Measurements from ENCODE around the gene SCYGR3. TPM values are rescaled to one million over a fixed set of nuclear protein-coding genes. Genes with fewer than 3 reads are reported as not detected.

SCYGR3 gene
- not detected for polyA plus RNA-seq (2013, experiment 1 of 2)
- not detected for polyA plus RNA-seq (2013, experiment 2 of 2)

GRCh38 chr2:227614740-227615139, at the start of gene SCYGR3:
Gene SCYGR3, minus strand, starts transcription at chr2:227614840. Its CDS starts 0 bp downstream, at chr2:227614840.
- Histone ChIP-seq H2BK15ac (ENCODE audit: low read depth, poor library complexity, severe bottlenecking) (no peak within 1 kb of the TSS), H3K79me1 (replicated peaks; ENCODE audit: low read length, poor library complexity, severe bottlenecking) (no peaks in the 10 kb centered on the region), H3K27me3 (ENCODE audit: control insufficient read depth in 1 of 2, insufficient read depth in 1 of 2, low read length in 2 of 2) (peaks cover 0 to 6% of the 10 kb centered on the region in 2 experiments), H3K4me3 (ENCODE audit: insufficient read depth in 1 of 2, low read depth in 1 of 2, low read length in 2 of 2) (no peak within 1 kb of the TSS), H3K9me3 (ENCODE audit: control insufficient read depth, low read length) (no peaks in the 10 kb centered on the region), H3K4ac (ENCODE audit: low read depth in 1 of 2, low read length in 2 of 2) (no peak within 1 kb of the TSS), H2BK120ac (ENCODE audit: low read depth, low read length) (no peak within 1 kb of the TSS), H3K18ac (ENCODE audit: low read depth in 1 of 2, low read length in 2 of 2) (no peak within 1 kb of the TSS), H3K14ac (ENCODE audit: low read length in 2 of 2) (peak within 1 kb of the TSS in 1 of 2 experiments; percentile 84), H3K9ac (ENCODE audit: low read length) (no peak within 1 kb of the TSS), H3K4me2 (ENCODE audit: low read length, poor library complexity, severe bottlenecking) (no peak within 1 kb of the TSS), H3K4me1 (ENCODE audit: control insufficient read depth, insufficient read depth, low read depth, low read length) (peaks cover 2% of the 10 kb centered on the region), H2AK5ac (ENCODE audit: low read length, severe bottlenecking) (no peak within 1 kb of the TSS), H3K27ac (ENCODE audit: low read length, poor library complexity, severe bottlenecking) (no peak within 1 kb of the TSS), H4K91ac (ENCODE audit: low read length) (no peak within 1 kb of the TSS), H2AFZ (ENCODE audit: low read depth, low read length) (no peak within 1 kb of the TSS), H4K8ac (ENCODE audit: low read length) (no peak within 1 kb of the TSS), H2BK12ac (ENCODE audit: low read length in 2 of 2) (no peak within 1 kb of the TSS), H2BK5ac (ENCODE audit: low read depth, low read length, poor library complexity, severe bottlenecking) (no peak within 1 kb of the TSS), H3K36me3 (ENCODE audit: control insufficient read depth in 1 of 2, insufficient read depth in 2 of 2, low read depth in 1 of 2, low read length in 2 of 2) (no peaks in the 10 kb centered on the region), H3K23ac (ENCODE audit: low read length in 2 of 2) (no peak within 1 kb of the TSS)
- no CpG with 5 or more reads among the region's 4 CpGs for WGBS
- DNase-seq: no peak

- no peak overlapping the region for H2AFZ ChIP-seq (ENCODE audit: low read depth, low read length)
- no peak overlapping the region for H2BK15ac ChIP-seq (ENCODE audit: low read depth, poor library complexity, severe bottlenecking)
- no peak overlapping the region for H3K4ac ChIP-seq (ENCODE audit: low read depth in 1 of 2, low read length in 2 of 2)
- no peak overlapping the region for H4K91ac ChIP-seq (ENCODE audit: low read length)
- H2AK5ac ChIP-seq (ENCODE audit: low read length, severe bottlenecking): no peak overlapping the region
- H3K4me2 ChIP-seq (ENCODE audit: low read length, poor library complexity, severe bottlenecking): no peak overlapping the region
- H3K36me3 ChIP-seq (ENCODE audit: control insufficient read depth in 1 of 2, insufficient read depth in 2 of 2, low read depth in 1 of 2, low read length in 2 of 2): no peaks in the 10 kb centered on the region
- H4K8ac ChIP-seq (ENCODE audit: low read length): no peak overlapping the region
- H3K27ac ChIP-seq (ENCODE audit: low read length, poor library complexity, severe bottlenecking): no peak overlapping the region
- DNase-seq: no peak
- no peak overlapping the region for H2BK120ac ChIP-seq (ENCODE audit: low read depth, low read length)
- no peak overlapping the region for H2BK12ac ChIP-seq (ENCODE audit: low read length in 2 of 2)
- H3K23ac ChIP-seq (ENCODE audit: low read length in 2 of 2): no peak overlapping the region
- no peaks in the 10 kb centered on the region for H3K9me3 ChIP-seq (ENCODE audit: control insufficient read depth, low read length)
- peaks cover 3% of the 10 kb centered on the region for H3K4me1 ChIP-seq (ENCODE audit: control insufficient read depth, insufficient read depth, low read depth, low read length)
- WGBS: 72% methylated on average over 3 of the region's 3 CpGs
- H2BK5ac ChIP-seq (ENCODE audit: low read depth, low read length, poor library complexity, severe bottlenecking): no peak overlapping the region
- no peaks in the 10 kb centered on the region for H3K79me1 ChIP-seq (replicated peaks; ENCODE audit: low read length, poor library complexity, severe bottlenecking)
- no peak overlapping the region for H3K9ac ChIP-seq (ENCODE audit: low read length)
- H3K4me3 ChIP-seq (ENCODE audit: insufficient read depth in 1 of 2, low read depth in 1 of 2, low read length in 2 of 2): no peak overlapping the region
- no peak overlapping the region for H3K18ac ChIP-seq (ENCODE audit: low read depth in 1 of 2, low read length in 2 of 2)
- no peak overlapping the region for H3K14ac ChIP-seq (ENCODE audit: low read length in 2 of 2)
- H3K27me3 ChIP-seq (ENCODE audit: control insufficient read depth in 1 of 2, insufficient read depth in 1 of 2, low read length in 2 of 2): no peaks in the 10 kb centered on the region
These were observed 47.2 kb upstream of the SCYGR3 start for GRCh38 chr2:227661827-227662226.

GRCh38 chr2:227661025-227661649, 46.5 kb upstream of the SCYGR3 start:
- H3K4ac ChIP-seq (ENCODE audit: low read depth in 1 of 2, low read length in 2 of 2): no peak overlapping the region
- no peak overlapping the region for H3K4me2 ChIP-seq (ENCODE audit: low read length, poor library complexity, severe bottlenecking)
- DNase-seq: no peak
- H3K9me3 ChIP-seq (ENCODE audit: control insufficient read depth, low read length): no peaks in the 10 kb centered on the region
- no peak overlapping the region for H3K4me3 ChIP-seq (ENCODE audit: insufficient read depth in 1 of 2, low read depth in 1 of 2, low read length in 2 of 2)
- H2AFZ ChIP-seq (ENCODE audit: low read depth, low read length): no peak overlapping the region
- no peak overlapping the region for H3K9ac ChIP-seq (ENCODE audit: low read length)
- H3K4me1 ChIP-seq (ENCODE audit: control insufficient read depth, insufficient read depth, low read depth, low read length): peaks cover 3% of the 10 kb centered on the region
- H2BK120ac ChIP-seq (ENCODE audit: low read depth, low read length): no peak overlapping the region
- no peak overlapping the region for H3K23ac ChIP-seq (ENCODE audit: low read length in 2 of 2)
- H2BK5ac ChIP-seq (ENCODE audit: low read depth, low read length, poor library complexity, severe bottlenecking): no peak overlapping the region
- peak overlapping the region; percentile 14 for H4K8ac ChIP-seq (ENCODE audit: low read length)
- no peak overlapping the region for H4K91ac ChIP-seq (ENCODE audit: low read length)
- H3K36me3 ChIP-seq (ENCODE audit: control insufficient read depth in 1 of 2, insufficient read depth in 2 of 2, low read depth in 1 of 2, low read length in 2 of 2): no peaks in the 10 kb centered on the region
- no peak overlapping the region for H3K27ac ChIP-seq (ENCODE audit: low read length, poor library complexity, severe bottlenecking)
- H2BK12ac ChIP-seq (ENCODE audit: low read length in 2 of 2): no peak overlapping the region
- WGBS: 47% methylated on average over 4 of the region's 7 CpGs
- no peak overlapping the region for H3K14ac ChIP-seq (ENCODE audit: low read length in 2 of 2)
- no peaks in the 10 kb centered on the region for H3K79me1 ChIP-seq (replicated peaks; ENCODE audit: low read length, poor library complexity, severe bottlenecking)
- H3K27me3 ChIP-seq (ENCODE audit: control insufficient read depth in 1 of 2, insufficient read depth in 1 of 2, low read length in 2 of 2): no peaks in the 10 kb centered on the region
- H2BK15ac ChIP-seq (ENCODE audit: low read depth, poor library complexity, severe bottlenecking): no peak overlapping the region
- H3K18ac ChIP-seq (ENCODE audit: low read depth in 1 of 2, low read length in 2 of 2): no peak overlapping the region
- no peak overlapping the region for H2AK5ac ChIP-seq (ENCODE audit: low read length, severe bottlenecking)

GRCh38 chr2:227657199-227657845, 42.7 kb upstream of the SCYGR3 start:
- no peak overlapping the region for H3K4me3 ChIP-seq (ENCODE audit: insufficient read depth in 1 of 2, low read depth in 1 of 2, low read length in 2 of 2)
- no peak overlapping the region for H2BK12ac ChIP-seq (ENCODE audit: low read length in 2 of 2)
- H2AK5ac ChIP-seq (ENCODE audit: low read length, severe bottlenecking): no peak overlapping the region
- H3K4ac ChIP-seq (ENCODE audit: low read depth in 1 of 2, low read length in 2 of 2): no peak overlapping the region
- H3K27ac ChIP-seq (ENCODE audit: low read length, poor library complexity, severe bottlenecking): no peak overlapping the region
- no peak overlapping the region for H4K91ac ChIP-seq (ENCODE audit: low read length)
- peaks cover 3% of the 10 kb centered on the region for H3K4me1 ChIP-seq (ENCODE audit: control insufficient read depth, insufficient read depth, low read depth, low read length)
- no peak overlapping the region for H2AFZ ChIP-seq (ENCODE audit: low read depth, low read length)
- 82% methylated on average over 4 of the region's 8 CpGs for WGBS
- no peak overlapping the region for H3K18ac ChIP-seq (ENCODE audit: low read depth in 1 of 2, low read length in 2 of 2)
- no peaks in the 10 kb centered on the region for H3K79me1 ChIP-seq (replicated peaks; ENCODE audit: low read length, poor library complexity, severe bottlenecking)
- DNase-seq: peak; percentile 10
- no peak overlapping the region for H4K8ac ChIP-seq (ENCODE audit: low read length)
- H2BK15ac ChIP-seq (ENCODE audit: low read depth, poor library complexity, severe bottlenecking): no peak overlapping the region
- H2BK120ac ChIP-seq (ENCODE audit: low read depth, low read length): no peak overlapping the region
- H3K9ac ChIP-seq (ENCODE audit: low read length): peak overlapping the region; percentile 41
- H3K36me3 ChIP-seq (ENCODE audit: control insufficient read depth in 1 of 2, insufficient read depth in 2 of 2, low read depth in 1 of 2, low read length in 2 of 2): no peaks in the 10 kb centered on the region
- no peaks in the 10 kb centered on the region for H3K27me3 ChIP-seq (ENCODE audit: control insufficient read depth in 1 of 2, insufficient read depth in 1 of 2, low read length in 2 of 2)
- H3K23ac ChIP-seq (ENCODE audit: low read length in 2 of 2): no peak overlapping the region
- H3K4me2 ChIP-seq (ENCODE audit: low read length, poor library complexity, severe bottlenecking): no peak overlapping the region
- H3K9me3 ChIP-seq (ENCODE audit: control insufficient read depth, low read length): no peaks in the 10 kb centered on the region
- no peak overlapping the region for H2BK5ac ChIP-seq (ENCODE audit: low read depth, low read length, poor library complexity, severe bottlenecking)
- H3K14ac ChIP-seq (ENCODE audit: low read length in 2 of 2): no peak overlapping the region

All from mesenchymal stem cell (in vitro differentiated cells and primary cell).